HG02884 (cell line): ENCODE measurements around the gene FXYD7.

Experiments used
- ATAC-seq: cut with Tn5 transposase; IDR thresholded peaks from one replicate; pipeline ENCODE4 v1.9.1; 2021; ENCODE audit warnings: mild to moderate bottlenecking, moderate library complexity; ENCODE audit not compliant: unreplicated experiment

Gene FXYD7

GRCh38 chr19:35109395-35110112, 33.5 kb upstream of the FXYD7 start:
- ATAC-seq, result no peak

GRCh38 chr19:35110974-35111373, 32.1 kb upstream of the FXYD7 start:
- ATAC-seq, result no peak

GRCh38 chr19:35112995-35113688, 29.9 kb upstream of the FXYD7 start:
- no peak for ATAC-seq

GRCh38 chr19:35114353-35115176, 28.5 kb upstream of the FXYD7 start:
- no peak for ATAC-seq

- no peak for ATAC-seq
Observed at GRCh38 chr19:35115177-35115951, 27.7 kb upstream of the FXYD7 start, which contains the start of gene FXYD3. Gene FXYD3 (plus strand): TSS chr19:35115823. CDS start chr19:35119377, 3,554 bp downstream.

GRCh38 chr19:35116072-35116801, 26.8 kb upstream of the FXYD7 start:
- no peak for ATAC-seq

GRCh38 chr19:35117116-35117515, 25.9 kb upstream of the FXYD7 start:
- ATAC-seq, result no peak

GRCh38 chr19:35117799-35118198, 25.3 kb upstream of the FXYD7 start:
- no peak for ATAC-seq

GRCh38 chr19:35118268-35119020, 24.6 kb upstream of the FXYD7 start:
- ATAC-seq, result no peak

- no peak for ATAC-seq
Observed at GRCh38 chr19:35119091-35119490, 24.0 kb upstream of the FXYD7 start.

GRCh38 chr19:35119578-35120155, 23.4 kb upstream of the FXYD7 start:
- no peak for ATAC-seq

GRCh38 chr19:35120492-35120891, 22.6 kb upstream of the FXYD7 start:
- no peak for ATAC-seq

GRCh38 chr19:35120898-35121297, 22.2 kb upstream of the FXYD7 start:
- ATAC-seq, result no peak

GRCh38 chr19:35122687-35123551, 20.1 kb upstream of the FXYD7 start:
- ATAC-seq, result no peak

- ATAC-seq, result no peak
Observed at GRCh38 chr19:35123573-35123972, 19.5 kb upstream of the FXYD7 start.

- ATAC-seq, result peak; percentile 66
Observed at GRCh38 chr19:35124098-35125060, 18.7 kb upstream of the FXYD7 start.

- ATAC-seq, result no peak
Observed at GRCh38 chr19:35125270-35125717, 17.8 kb upstream of the FXYD7 start.
